ENCODE results near the gene ZMYM4.

- TF ChIP-seq POLR2A (IDR thresholded peaks at IDR 0.05), result no peak
- no peak for TF ChIP-seq CTCF (IDR thresholded peaks at IDR 0.05)
Measured at GRCh38 chr1:35433714-35434113, 165.2 kb downstream of the ZMYM4 start.

All from adrenal gland (tissue), 5 donors.